GM19238 (cell line): ENCODE results near the gene JAML.
"Not testable (repeated sequence)": the region's sequence is repeated elsewhere in the genome, so short reads cannot be mapped to it uniquely, and the experiment has no call there.

Experiments
- DNase-seq: peaks from one replicate; pipeline ENCODE4 v3.0.0; 2011; ENCODE audit warnings: low spot score; ENCODE audit not compliant: insufficient read length

The JAML gene

DNA sequence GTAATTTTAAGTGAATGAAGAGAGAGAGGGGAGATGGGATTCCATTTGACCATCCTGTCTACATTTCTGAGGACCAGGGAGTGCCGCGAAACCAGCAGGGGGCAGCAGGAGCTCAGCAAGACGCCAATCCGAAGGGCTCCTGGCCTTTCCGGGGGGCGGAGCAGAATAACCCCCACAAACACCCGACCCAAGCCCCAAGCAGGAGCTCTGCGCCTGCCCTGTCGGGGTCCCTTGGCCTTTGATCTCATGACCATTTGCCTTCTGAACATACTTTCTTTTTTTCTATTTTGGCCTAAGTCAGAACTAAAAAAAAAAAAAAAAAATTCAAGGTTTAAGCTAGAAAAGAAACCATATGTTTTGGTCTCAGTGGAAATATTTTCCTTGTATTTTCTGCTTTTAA, 26.4 kb downstream of the JAML start:
- DNase-seq, result peak; percentile 60

DNA sequence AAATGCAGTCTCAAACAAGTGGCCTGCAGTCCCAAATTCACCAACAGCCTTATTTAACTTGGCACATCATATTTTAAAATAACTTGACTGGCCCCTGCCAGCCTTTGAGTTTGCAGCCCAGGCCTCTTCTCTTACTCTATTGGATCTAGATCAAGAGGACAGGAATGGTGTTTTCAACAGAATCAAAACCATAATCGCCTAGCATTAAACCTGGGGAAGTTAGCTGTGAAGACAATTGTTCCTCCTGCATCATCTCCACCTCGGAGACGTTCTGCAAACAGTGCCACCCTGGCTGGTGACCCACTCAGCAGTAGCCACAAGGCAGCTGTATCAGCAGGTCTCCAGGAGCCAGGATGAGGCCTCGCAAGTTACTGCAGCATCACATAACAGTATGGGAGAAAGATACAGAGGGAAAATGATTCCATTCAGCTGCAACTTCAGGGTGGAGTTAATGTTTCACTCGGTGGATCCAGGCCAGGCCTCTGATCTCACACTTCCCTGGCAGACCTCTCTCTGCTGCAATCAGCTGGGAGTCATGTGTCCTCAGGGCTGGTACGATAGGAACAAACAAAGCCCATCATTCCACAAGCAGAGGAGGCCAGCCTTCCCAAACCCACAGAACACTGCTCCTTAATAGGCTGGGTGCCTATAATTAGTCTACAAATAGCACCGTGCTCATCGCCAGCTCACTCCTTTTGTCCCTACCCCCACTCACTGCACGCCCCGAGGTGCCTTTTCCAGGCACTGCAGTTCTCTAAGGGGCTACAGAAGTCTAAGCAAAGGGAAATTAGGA, 29.8 kb downstream of the JAML start:
- DNase-seq, result no peak

DNA sequence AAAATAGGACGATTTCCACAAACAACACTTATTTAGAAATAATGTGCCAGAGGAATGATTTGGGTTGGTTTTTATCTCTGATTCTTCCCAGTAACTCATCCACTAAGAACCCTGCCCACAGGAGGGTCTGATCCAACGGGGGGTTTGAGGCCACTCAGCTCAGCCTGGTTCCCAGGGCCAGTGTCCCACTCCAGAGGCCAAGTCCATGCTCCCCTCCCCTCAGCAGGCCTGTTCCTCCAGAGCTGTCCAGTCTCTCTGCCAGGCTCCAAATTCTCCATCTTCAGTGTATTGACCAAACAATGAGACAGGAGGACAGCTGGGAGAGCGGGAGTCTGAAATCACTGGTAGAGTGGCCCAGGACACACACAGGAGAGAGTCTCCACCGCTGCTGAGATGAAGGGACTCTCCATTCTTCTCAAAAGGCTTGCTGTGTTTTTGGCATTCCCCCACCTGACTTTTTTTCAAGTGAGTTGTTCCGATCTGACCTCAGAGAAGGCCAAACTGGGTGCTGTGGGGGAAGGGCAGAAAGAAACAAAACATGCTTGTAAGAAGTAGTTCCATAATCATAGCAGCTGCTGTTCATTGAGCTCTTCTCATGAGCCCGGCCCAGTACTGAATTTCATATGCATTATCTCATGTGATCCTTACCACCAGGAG, 30.8 kb downstream of the JAML start:
- no peak for DNase-seq

DNA sequence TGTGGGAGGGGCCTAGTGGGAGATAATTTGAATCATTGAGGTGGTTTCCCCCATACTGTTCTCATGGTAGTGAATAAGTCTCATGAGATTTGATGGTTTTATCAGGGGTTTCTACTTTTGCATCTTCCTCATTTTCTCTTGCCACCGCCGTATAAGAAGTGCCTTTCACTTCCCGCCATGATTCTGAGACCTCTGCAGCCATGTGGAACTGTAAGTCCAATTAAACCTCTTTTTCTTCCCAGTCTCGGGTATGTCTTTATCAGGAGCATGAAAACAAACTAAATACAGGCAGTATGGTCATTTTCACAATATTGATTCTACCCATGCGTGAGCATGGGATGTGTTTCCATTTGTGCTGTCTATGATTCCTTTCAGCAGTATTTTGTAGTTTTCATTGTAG, 32.0 kb downstream of the JAML start:
- DNase-seq, result not testable (repeated sequence)

DNA sequence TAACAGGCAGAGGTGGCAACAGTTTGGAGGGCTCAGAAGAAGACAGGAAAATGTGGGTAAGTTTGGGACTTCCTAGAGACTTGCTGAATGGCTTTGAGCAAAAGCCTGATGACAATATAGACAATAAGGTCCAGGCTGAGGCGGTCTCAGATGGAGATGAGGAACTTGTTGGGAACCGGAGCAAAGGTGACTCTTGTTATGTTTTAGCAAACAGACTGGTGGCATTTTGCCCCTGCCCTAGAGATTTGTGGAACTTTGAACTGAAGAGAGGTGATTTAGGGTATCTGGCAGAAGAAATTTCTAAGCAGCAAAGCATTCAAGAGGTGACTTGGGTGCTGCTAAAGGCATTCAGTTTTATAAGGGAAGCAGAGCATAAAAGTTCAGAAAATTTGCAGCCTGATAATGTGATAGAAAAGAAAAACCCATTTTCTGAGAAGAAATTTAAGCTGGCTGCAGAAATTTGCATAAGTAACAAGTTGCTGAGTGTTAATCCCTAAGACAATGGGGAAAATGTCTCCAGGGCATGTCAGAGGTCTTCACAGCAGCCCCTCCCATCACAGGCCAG, 33.8 kb downstream of the JAML start:
- not testable (repeated sequence) for DNase-seq

DNA sequence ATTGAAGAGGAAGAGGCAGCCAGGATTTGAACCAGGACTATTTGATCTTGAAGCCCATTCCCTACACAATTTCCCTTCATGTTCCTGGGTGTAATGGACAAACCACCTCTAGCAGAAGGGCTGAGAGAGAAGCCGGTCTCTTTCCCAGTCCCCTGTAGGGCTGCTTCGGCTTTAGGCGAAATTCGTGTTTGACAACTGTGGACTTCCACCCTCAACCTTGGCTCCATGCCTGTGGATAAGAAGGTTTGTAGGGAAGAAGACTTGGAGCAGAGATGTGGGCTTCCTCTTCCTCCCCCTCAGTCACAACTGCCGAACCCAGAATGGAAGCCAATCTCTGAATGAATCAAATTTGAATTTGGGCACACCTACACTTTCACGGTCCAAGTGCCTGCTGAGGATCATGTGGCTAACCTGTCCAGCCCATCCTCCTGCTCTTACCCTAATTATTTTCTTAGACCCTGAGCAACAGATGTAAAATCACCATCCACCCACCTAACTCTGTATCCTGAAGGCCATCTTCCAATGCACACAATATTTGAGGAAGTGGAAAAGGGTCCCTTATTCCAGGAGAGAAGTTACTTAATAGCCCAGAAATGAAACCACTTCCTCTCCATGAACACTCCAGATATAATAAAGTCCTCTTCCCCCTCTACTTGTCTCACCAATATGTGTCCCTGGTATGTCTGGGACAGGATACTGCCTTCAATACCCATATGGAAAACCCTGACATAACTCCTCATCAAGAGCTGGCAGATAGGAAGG, 38.3 kb downstream of the JAML start:
- no peak for DNase-seq

DNA sequence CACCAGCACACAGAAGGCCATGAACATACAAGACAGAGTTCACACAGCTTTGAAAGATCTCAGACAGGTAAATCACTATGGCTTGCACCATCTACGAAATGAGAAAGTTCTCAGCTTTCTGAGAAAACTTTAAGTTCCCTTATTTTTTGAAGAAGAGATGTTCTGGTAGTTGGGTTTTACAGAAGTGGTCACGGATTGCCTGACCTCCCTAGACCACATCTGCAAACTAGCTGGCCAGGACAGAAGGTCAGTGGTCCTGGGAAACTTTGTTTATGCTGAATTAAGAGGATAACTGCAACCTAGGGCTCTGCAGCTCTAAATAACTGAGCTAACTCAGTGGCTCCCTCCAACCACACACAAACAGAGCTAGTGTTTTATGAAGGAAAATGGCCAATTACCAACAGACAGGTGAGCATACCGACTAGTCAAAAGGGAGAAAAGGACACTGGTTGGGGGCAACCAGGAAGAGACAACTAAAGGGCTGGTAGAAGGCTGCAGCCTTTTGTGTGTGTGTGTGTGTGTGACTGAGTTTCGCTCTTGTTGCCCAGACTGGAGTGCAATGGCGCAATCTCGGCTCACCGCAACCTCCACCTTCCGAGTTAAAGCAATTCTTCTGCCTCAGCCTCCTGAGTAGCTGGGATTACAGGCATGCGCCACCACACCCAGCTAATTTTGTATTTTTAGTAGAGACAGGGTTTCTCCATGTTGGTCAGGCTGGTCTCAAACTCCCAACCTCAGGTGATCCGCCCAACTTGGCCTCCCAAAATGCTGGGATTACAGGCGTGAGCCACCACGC, 39.8 kb downstream of the JAML start:
- DNase-seq, result no peak

DNA sequence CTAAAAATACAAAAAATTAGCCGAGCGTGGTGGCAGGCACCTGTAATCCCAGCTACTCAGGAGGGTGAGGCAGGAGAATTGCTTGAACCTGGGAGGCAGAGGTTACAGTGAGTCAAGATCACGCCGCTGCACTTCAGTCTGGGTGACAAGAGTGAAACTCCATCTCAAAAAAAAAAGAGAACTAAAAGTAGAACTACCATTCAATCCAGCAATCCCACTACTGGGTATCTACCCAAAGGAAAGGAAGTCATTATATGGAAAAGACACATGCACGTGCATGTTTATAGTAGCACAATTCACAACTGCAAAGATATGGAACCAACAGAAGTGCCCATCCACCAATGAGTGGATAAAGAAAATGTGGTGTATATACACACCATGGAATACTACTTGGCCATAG, 41.1 kb downstream of the JAML start:
- not testable (repeated sequence) for DNase-seq

DNA sequence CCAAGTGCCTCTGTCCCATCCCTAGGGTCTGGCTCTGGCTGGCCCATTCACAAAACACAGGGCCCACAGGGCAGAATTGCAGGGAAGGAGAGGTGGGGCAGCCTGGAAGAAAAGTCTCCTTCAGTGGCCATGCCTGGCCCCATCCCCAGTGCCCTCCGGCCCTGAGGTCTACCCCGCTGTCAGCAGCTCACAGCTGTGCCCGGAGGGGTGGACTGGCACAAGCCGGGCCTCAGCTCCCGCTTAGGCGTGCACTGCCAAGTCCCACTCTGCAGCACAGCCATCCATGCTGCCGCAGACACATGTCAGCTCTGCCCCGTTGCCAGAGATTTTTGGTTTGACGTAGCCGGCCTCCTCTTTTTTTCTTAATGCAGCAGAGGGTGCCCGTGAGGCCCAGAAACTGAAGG, 44.5 kb downstream of the JAML start:
- no peak for DNase-seq

DNA sequence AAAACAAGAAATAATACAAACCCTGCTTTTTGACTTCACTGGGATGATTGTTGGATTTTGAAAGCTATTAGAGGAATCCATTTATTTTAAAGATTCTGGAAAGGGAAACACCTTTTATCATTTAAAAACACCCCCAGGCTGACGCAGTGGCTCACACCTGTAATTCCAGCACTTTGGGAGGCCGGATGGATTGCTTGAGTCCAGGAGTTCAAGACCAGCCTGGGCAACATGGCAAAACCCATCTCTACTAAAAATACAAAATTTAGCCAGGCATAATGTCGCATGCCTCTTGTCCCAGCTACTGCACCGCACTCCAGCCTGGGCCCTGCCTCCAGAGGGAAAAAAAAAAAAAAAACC, 48.1 kb downstream of the JAML start:
- DNase-seq, result no peak

DNA sequence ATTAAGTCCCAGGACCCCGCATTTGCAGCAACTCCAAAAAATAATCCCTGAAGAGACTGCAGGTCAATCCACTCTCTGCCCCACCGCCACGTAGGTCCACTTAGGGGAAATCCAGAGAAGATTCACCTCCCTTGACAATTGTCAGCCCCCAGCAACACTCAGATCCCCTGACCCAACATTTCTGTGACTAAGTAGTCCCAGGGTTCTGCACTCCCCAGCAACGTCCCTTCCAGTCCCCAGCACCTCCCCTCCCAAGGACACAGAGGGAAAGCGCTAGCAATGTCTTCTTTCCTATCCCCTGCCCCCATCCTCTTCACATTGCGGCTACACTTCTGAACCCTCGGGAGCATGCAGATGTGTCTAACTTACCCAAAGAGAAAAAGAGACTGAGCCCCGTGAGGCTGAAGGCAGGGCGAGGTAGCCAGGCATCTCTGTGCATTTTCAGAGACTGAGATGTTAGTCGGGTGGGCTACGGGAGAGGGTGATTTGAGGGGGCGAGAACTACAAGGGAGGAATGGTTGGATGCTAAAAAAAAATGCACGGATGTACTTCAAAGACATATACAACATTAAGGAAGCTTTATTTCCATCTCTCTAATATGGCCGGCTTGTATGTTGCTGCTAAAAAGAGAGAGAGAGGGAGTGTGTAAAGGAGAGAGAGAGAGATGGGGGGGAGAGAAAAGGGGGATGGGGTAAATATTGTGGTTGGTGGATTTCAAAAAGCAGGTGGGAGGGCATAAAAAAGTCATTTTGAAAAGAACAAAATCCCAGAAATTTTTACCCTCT, 48.6 kb downstream of the JAML start, which contains the start of gene SCN2B:
SCN2B (minus strand) TSS at position 647 of the 785 bp plus-strand sequence; CDS start at position 439, 208 bp downstream.
- DNase-seq, result no peak

DNA sequence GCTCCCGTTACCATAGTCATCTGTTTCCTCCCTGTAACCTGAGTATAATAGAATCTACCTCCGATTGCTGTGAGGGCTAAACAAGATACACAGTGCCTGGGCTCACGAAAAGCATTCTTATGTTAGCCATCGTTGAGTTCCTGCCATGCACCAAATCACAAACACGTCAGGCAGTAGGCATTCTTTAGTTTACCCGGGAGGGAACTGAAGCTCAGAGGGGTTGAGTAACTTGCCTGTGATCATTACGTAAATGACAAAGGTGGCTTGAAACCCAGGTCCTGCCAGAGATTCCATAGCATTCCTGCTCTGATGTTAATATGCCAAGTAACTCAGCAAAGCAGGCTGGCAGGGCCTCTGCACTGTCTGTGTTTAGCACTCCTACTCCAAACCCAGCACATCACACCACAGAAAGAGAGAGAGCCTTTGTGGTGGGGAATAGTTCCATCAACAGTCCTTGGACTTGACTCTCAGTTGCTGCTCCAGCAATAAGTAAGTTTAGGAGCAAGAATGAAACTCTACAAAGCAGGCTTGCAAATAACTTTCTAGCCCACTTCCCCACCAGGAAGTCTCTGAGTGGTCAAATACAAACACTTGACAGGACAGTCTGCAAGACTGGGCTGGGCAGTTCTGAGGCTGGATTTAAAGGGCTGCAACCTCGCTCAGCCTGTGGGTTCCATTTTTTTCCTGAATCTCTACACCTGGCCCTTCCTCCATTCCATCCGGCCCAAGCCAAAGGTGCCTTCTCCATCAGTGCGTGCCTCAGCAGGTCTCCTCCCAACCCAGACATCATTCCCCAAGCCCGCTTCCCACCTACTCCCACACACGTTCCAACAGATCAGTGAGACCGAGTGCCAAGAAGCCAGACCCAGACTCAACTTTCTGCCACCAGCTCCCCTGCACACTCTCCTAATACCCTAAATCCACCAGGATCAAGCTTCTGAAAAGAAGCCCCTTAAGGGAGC, 49.5 kb downstream of the JAML start:
- DNase-seq, result no peak

DNA sequence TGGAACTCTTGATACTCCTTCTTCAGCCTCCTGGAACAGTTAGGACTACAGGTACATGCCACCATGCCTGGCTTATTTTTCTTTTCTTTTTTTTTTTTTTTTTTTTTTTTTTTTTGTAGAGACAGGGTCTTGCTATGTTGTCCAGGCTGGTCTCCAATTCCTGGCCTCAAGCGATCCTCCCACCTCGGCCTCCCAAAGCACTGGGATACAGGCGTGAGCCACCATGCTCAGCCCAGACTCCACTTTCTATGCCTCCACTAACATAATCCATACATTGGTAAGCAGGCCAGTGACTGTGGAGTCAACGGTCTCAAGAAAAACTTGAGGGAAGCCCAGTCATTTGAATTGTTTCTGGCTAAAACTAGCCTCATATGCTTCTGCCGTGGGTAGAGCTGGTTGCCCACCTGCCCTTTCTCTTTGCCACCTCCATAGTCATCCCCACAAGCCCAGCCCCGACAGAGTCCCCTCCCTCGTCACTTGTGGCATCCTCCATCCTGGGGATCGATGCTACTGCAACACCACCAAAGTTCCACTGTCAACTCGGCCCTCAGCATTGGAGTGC, 50.7 kb downstream of the JAML start:
- no peak for DNase-seq

DNA sequence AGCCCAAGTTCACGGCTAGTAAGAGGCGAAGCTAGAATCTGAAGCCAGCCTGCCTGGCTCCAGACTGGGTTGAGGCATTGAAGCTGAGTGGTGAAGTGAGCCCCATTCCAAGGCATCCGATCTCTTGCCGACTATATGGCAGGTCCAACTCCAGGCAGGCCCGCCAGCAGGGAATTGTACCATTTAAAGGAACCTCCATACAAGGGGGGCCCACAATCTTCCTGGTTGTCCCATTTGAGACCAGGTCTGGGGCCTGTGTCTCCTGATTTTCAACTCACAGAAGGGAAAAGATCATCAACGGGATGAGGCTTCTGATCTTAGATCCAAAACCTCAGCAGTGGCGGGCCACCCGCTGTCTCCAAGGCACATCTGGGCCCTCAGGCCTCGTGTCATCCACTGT, 52.5 kb downstream of the JAML start:
- no peak for DNase-seq

DNA sequence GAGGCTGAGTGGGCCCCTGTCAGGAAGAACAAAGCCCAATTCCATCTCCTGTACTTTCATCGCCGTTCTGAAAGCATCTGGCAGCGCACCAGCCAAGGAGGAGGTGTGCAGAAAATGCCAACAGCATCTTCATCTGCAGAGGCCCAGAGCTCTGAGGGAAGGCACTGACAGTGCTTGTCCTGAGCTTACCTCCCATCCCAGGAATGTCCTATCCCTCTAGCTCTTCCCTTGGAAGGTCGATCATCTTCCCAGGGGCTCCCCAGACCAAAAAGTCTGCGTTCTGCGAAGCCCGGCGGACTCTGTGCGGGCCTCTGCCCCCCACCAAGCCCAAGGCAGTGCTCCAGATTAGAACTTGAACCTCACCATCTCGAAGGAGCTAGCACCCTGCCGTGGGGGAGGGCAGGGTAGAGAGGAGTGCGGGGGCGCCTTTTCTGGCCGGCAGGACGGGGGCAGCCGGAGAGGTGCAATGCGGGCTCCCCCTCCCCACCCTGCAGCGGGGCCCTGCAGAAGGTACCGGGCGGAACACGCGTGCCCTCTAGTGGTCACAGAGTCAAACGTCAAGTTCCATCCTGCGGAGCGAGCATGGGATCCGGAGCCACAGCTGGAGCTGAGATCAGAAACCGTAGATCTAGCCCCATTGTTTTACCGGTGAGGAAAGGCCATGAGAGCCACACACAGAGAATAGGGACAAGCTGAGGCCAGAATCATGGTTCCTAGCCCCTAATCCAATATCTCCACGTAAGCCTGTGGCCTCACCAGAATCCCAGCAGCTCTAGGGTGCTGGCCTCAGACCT, 53.3 kb downstream of the JAML start:
- DNase-seq, result peak; percentile 79

DNA sequence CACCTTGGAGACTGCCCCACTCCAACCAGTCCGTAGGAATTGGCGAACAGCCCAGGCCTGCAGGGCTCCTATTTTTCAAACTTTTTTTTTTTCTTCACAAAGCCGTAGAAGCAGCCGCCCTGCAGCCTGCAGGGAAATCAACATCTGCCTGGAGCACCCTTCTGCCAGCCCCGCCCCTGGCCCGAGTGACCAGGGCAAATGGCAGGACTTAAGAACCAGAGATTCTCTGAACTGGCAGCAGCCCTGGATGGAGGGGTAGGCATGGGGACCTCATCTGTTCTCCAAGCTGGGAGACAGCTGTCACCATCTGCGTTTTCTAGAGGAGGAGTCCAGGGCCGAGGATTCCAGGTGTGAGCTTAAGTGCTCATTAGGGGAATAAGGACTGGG, 53.9 kb downstream of the JAML start:
- DNase-seq, result no peak

DNA sequence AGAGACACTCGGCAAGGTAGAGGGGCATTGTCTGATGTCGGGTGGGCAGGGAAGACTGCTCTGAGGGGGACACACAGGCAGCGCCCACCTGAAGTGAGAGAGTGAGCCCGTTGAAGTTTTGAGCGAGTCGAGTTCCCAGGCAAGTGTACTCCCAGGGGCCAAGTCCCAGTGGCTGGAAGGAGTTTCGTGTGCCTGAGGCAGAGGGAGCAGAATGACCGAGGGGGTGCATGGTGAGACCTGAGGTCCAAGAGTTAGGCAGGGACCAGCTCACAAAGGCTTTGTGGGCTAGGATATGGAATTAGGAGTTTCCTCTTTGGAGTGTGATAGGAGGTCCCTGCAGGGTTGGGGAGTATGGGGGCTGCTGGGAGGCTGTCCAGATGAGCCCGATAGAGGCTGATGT, 54.6 kb downstream of the JAML start:
- no peak for DNase-seq
